GM12874 (cell line): ENCODE data around the gene RIC3.

Experiments used
- CTCF ChIP-seq: IDR thresholded peaks from 2 replicates; pipeline ENCODE4 v1.5.1; 2011; ENCODE audit warnings: low read depth, mild to moderate bottlenecking, control low read depth, low read length, moderate library complexity; ENCODE audit not compliant: insufficient read depth

The RIC3 gene

GRCh38 chr11:8190431-8190830, 21.6 kb upstream of the RIC3 start:
- TF ChIP-seq CTCF = no peak

GRCh38 chr11:8186429-8186828, 17.6 kb upstream of the RIC3 start:
- TF ChIP-seq CTCF = no peak

- TF ChIP-seq CTCF = no peak
These were observed 14.3 kb upstream of the RIC3 start for GRCh38 chr11:8183111-8183510.

- TF ChIP-seq CTCF = no peak
These were observed 11.6 kb upstream of the RIC3 start for GRCh38 chr11:8180469-8180868.

- no peak for TF ChIP-seq CTCF
These were observed 9.5 kb upstream of the RIC3 start for GRCh38 chr11:8178297-8178696.

GRCh38 chr11:8177136-8177535, 8.3 kb upstream of the RIC3 start:
- TF ChIP-seq CTCF = no peak

GRCh38 chr11:8167796-8168195, 1.0 kb downstream of the RIC3 start:
- no peak for TF ChIP-seq CTCF

GRCh38 chr11:8164746-8165145, 4.1 kb downstream of the RIC3 start:
- no peak for TF ChIP-seq CTCF
